H1 (cell line): ENCODE results near the gene ABCA13. TPM values are rescaled to one million over a fixed set of nuclear protein-coding genes. Genes with fewer than 3 reads are reported as not detected.
A peak's percentile ranks its signal among the peaks of the same experiment; 100 is the strongest.

Experiments
- CTCF ChIA-PET: fragments of 300-600 bp; sonication (Branson Sonifier 250); formaldehyde crosslinking; loops from one replicate; lab custom pipeline; 2021; ENCODE audit not compliant: partially characterized antibody; lab: Charles Lee
- POLR2A ChIA-PET: fragments of 300-600 bp; sonication (Branson Sonifier 250); formaldehyde crosslinking; loops from one replicate; lab custom pipeline; 2021; ENCODE audit warnings: inconsistent platforms; ENCODE audit not compliant: partially characterized antibody; lab: Charles Lee
- DNase-seq, 2 experiments: peaks; one replicate each; pipeline versions ENCODE4 v3.0.0 to v3.0.0-alpha.2; 2010 to 2022; ENCODE audit warnings: low spot score in 2 of 2, low read depth in 1 of 2, mixed read lengths in 1 of 2
- FAIRE-seq: peaks from 2 replicates; lab custom pipeline; 2011; peaks lifted over from hg19 to GRCh38; lab: Jason Lieb, UNC
- H2AFZ ChIP-seq: 2 replicates; pipeline ENCODE4 v1.8.1; 2012; ENCODE audit warnings: low read length, inconsistent platforms
- H2AK5ac ChIP-seq: 2 replicates; pipeline ENCODE4 v1.6.1; 2013; ENCODE audit warnings: low read depth, low read length
- H2BK120ac ChIP-seq: replicated peaks from 2 replicates; pipeline ENCODE3; 2013; ENCODE audit warnings: low read depth, low read length, inconsistent platforms
- H2BK12ac ChIP-seq: 2 replicates; pipeline ENCODE4 v1.6.1; 2013; ENCODE audit warnings: low read depth, low read length
- H2BK15ac ChIP-seq: 2 replicates; pipeline ENCODE4 v1.6.1; 2013; ENCODE audit warnings: low read length
- H2BK20ac ChIP-seq: 2 replicates; pipeline ENCODE4 v1.6.1; 2013; ENCODE audit warnings: low read length
- H2BK5ac ChIP-seq: 2 replicates; pipeline ENCODE4 v1.6.1; 2013; ENCODE audit warnings: low read depth, low read length
- H3K14ac ChIP-seq: 2 replicates; pipeline ENCODE4 v1.6.1; 2013; ENCODE audit warnings: inconsistent platforms; ENCODE audit not compliant: insufficient read length
- H3K18ac ChIP-seq: 2 replicates; pipeline ENCODE4 v1.6.1; 2013; ENCODE audit warnings: low read length; ENCODE audit errors: extremely low read depth
- H3K23ac ChIP-seq: 2 replicates; pipeline ENCODE4 v1.6.1; 2013; ENCODE audit warnings: inconsistent platforms; ENCODE audit not compliant: insufficient read length
- H3K23me2 ChIP-seq: 2 replicates; pipeline ENCODE4 v1.6.1; 2013; ENCODE audit warnings: low read depth, low read length
- H3K27ac ChIP-seq: 2 replicates; pipeline ENCODE4 v1.6.1; 2011; ENCODE audit warnings: low read depth, low read length, inconsistent platforms
- H3K27me3 ChIP-seq, 4 experiments: replicated peaks in 1 of 4; 1 replicate in 1 of 4; 2 replicates in 3 of 4; pipeline versions ENCODE4 v1.6.1 to v1.8.1; 2011 to 2013; ENCODE audit warnings: low read length in 3 of 4, mild to moderate bottlenecking in 3 of 4, inconsistent platforms in 2 of 4, mixed read lengths in 2 of 4, moderate library complexity in 1 of 4; ENCODE audit not compliant: control insufficient read depth in 3 of 4, insufficient read depth in 3 of 4; ENCODE audit errors: extremely low read depth in 1 of 4
- H3K36me3 ChIP-seq, 4 experiments: 2 replicates each; pipeline versions ENCODE4 v1.6.1 to v1.8.1; 2011 to 2013; ENCODE audit warnings: mild to moderate bottlenecking in 4 of 4, low read length in 3 of 4, moderate library complexity in 2 of 4, control low read depth in 1 of 4, inconsistent platforms in 1 of 4; ENCODE audit not compliant: insufficient read depth in 4 of 4, control insufficient read depth in 2 of 4
- H3K4ac ChIP-seq: replicated peaks from 2 replicates; pipeline ENCODE3; 2013; ENCODE audit warnings: low read length, low read depth, mixed read lengths, inconsistent platforms; ENCODE audit not compliant: insufficient read length
- H3K4me1 ChIP-seq, 4 experiments: replicated peaks in 1 of 4; 1 replicate in 1 of 4; 2 replicates in 3 of 4; pipeline versions ENCODE4 v1.6.1 to v1.8.1; 2011 to 2013; ENCODE audit warnings: low read length in 3 of 4, inconsistent platforms in 2 of 4, mixed read lengths in 1 of 4; ENCODE audit not compliant: insufficient read depth in 4 of 4, control insufficient read depth in 3 of 4
- H3K4me2 ChIP-seq, 2 experiments: 2 replicates each; pipeline versions ENCODE4 v1.6.1 to v1.8.1; 2011 to 2013; ENCODE audit warnings: low read depth in 2 of 2, low read length in 2 of 2, control low read depth in 1 of 2, inconsistent platforms in 1 of 2, mild to moderate bottlenecking in 1 of 2; ENCODE audit not compliant: insufficient read depth in 1 of 2
- H3K4me3 ChIP-seq, 4 experiments: fragments of 200-600, 300-600 bp in 1 of 4; sonication (generic), shearing (Covaris generic), sonication (Bioruptor Twin) in 1 of 4; 2 replicates each; pipeline versions ENCODE4 v1.5.1 to v1.8.1; 2011 to 2016; ENCODE audit warnings: low read length in 4 of 4, low read depth in 3 of 4, control low read depth in 2 of 4, inconsistent platforms in 2 of 4, mild to moderate bottlenecking in 2 of 4, mixed read lengths in 1 of 4, moderate library complexity in 1 of 4; ENCODE audit not compliant: insufficient read depth in 2 of 4; ENCODE audit errors: extremely low read depth in 1 of 4
- H3K56ac ChIP-seq: replicated peaks from 2 replicates; pipeline ENCODE3; 2013; ENCODE audit warnings: low read depth, mild to moderate bottlenecking, mixed read lengths, low read length, inconsistent platforms; ENCODE audit not compliant: insufficient read length
- H3K79me1 ChIP-seq: 2 replicates; pipeline ENCODE4 v1.6.1; 2013; ENCODE audit warnings: low read depth, low read length, control low read depth
- H3K79me2 ChIP-seq, 2 experiments: 2 replicates each; pipeline versions ENCODE4 v1.6.1 to v1.8.1; 2012 to 2013; ENCODE audit warnings: low read length in 2 of 2, mild to moderate bottlenecking in 2 of 2, inconsistent platforms in 1 of 2; ENCODE audit not compliant: insufficient read depth in 2 of 2, control insufficient read depth in 1 of 2
- H3K9ac ChIP-seq, 4 experiments: replicated peaks in 1 of 4; 1 replicate in 1 of 4; 2 replicates in 3 of 4; pipeline versions ENCODE4 v1.6.1 to v1.8.1; 2011 to 2013; ENCODE audit warnings: low read depth in 3 of 4, low read length in 3 of 4, control low read depth in 2 of 4, mild to moderate bottlenecking in 2 of 4, moderate library complexity in 2 of 4, inconsistent platforms in 1 of 4; ENCODE audit errors: extremely low read depth in 1 of 4
- H3K9me3 ChIP-seq, 2 experiments: 2 replicates each; pipeline versions ENCODE4 v1.6.1 to v1.8.1; 2012 to 2013; ENCODE audit warnings: mild to moderate bottlenecking in 2 of 2, moderate library complexity in 2 of 2, control low read depth in 1 of 2, inconsistent platforms in 1 of 2, low read depth in 1 of 2, low read length in 1 of 2, mixed read lengths in 1 of 2; ENCODE audit not compliant: insufficient read depth in 2 of 2
- H4K20me1 ChIP-seq, 2 experiments: replicated peaks in 1 of 2; 2 replicates each; pipeline versions ENCODE3 to v1.8.1; 2011 to 2013; ENCODE audit warnings: inconsistent platforms in 2 of 2, low read length in 2 of 2, mild to moderate bottlenecking in 1 of 2; ENCODE audit not compliant: insufficient read depth in 2 of 2, control insufficient read depth in 1 of 2
- H4K5ac ChIP-seq: 2 replicates; pipeline ENCODE4 v1.6.1; 2013; ENCODE audit warnings: low read length, low read depth, mixed read lengths, inconsistent platforms; ENCODE audit not compliant: insufficient read length
- H4K8ac ChIP-seq: 2 replicates; pipeline ENCODE4 v1.8.0; 2013; ENCODE audit warnings: mild to moderate bottlenecking, moderate library complexity, low read length, inconsistent platforms; ENCODE audit not compliant: insufficient read depth; ENCODE audit errors: extremely low read depth
- H4K91ac ChIP-seq: replicated peaks from 2 replicates; pipeline ENCODE3; 2013; ENCODE audit warnings: low read length, mixed read lengths, inconsistent platforms; ENCODE audit not compliant: insufficient read length
- CTBP2 ChIP-seq: IDR thresholded peaks from 2 replicates; pipeline ENCODE4 v1.7.0; 2011; ENCODE audit warnings: borderline replicate concordance, mild to moderate bottlenecking, moderate library complexity, mixed read lengths, low read length; ENCODE audit not compliant: insufficient read depth, insufficient read length
- GABPA ChIP-seq: IDR thresholded peaks from 2 replicates; pipeline ENCODE4 v1.6.1; 2011; ENCODE audit warnings: mild to moderate bottlenecking, low read length, moderate library complexity, borderline replicate concordance; ENCODE audit not compliant: insufficient read depth
- HDAC2 ChIP-seq, 2 experiments: fragments of 300-600 bp in 1 of 2; sonication (generic) in 1 of 2; IDR thresholded peaks; 2 replicates each; pipeline ENCODE4 v1.6.1; 2011 to 2012; ENCODE audit warnings: low read depth in 2 of 2, low read length in 2 of 2, mild to moderate bottlenecking in 2 of 2, moderate library complexity in 2 of 2, borderline replicate concordance in 1 of 2, inconsistent platforms in 1 of 2
- HDAC6 ChIP-seq: IDR thresholded peaks from one replicate; pipeline ENCODE4 v1.7.1; 2012; ENCODE audit warnings: low read depth, mild to moderate bottlenecking, inconsistent platforms, low read length, moderate library complexity
- NANOG ChIP-seq: IDR thresholded peaks from 2 replicates; pipeline ENCODE4 v1.6.1; 2011; ENCODE audit warnings: low read length, low read depth, mild to moderate bottlenecking, inconsistent platforms; ENCODE audit not compliant: insufficient read depth, poor library complexity, severe bottlenecking
- RFX5 ChIP-seq: IDR thresholded peaks from 2 replicates; pipeline ENCODE4 v1.6.1; 2011; ENCODE audit warnings: low read depth, low read length, improper control_type of control experiment, borderline replicate concordance
- RXRA ChIP-seq: IDR thresholded peaks from 2 replicates; pipeline ENCODE4 v1.6.1; 2011; ENCODE audit warnings: low read depth, mild to moderate bottlenecking, low read length, moderate library complexity; ENCODE audit not compliant: insufficient read depth
- SIN3A ChIP-seq, 2 experiments: IDR thresholded peaks in 1 of 2; conservative IDR thresholded peaks in 1 of 2; 2 replicates each; pipeline ENCODE4 v1.6.1; 2011 to 2012; ENCODE audit warnings: low read length in 2 of 2, improper control_type of control experiment in 1 of 2, low read depth in 1 of 2, mild to moderate bottlenecking in 1 of 2
- SP1 ChIP-seq: IDR thresholded peaks from 2 replicates; pipeline ENCODE4 v1.6.1; 2011; ENCODE audit warnings: low read depth, low read length
- SP2 ChIP-seq: IDR thresholded peaks from 2 replicates; pipeline ENCODE4 v1.6.1; 2012; ENCODE audit warnings: mild to moderate bottlenecking, low read length, inconsistent platforms
- SP4 ChIP-seq: IDR thresholded peaks from 2 replicates; pipeline ENCODE4 v1.6.1; 2012; ENCODE audit warnings: low read length, inconsistent platforms
- TAF1 ChIP-seq: IDR thresholded peaks from 2 replicates; pipeline ENCODE4 v1.6.1; 2011; ENCODE audit warnings: mild to moderate bottlenecking, low read depth, low read length
- WGBS, 2 experiments: shearing (Covaris generic) in 1 of 2; methylation state at CpG; one replicate each; pipeline versions ENCODE4 v1.1.6 to v1.1.7; 2013 to 2015; ENCODE audit warnings: low lambda C conversion rate in 2 of 2, mixed read lengths in 2 of 2, inconsistent platforms in 1 of 2, low coverage in 1 of 2, missing lambda C conversion rate in 1 of 2; ENCODE audit not compliant: insufficient replicate concordance in 2 of 2, insufficient coverage in 1 of 2, insufficient read length in 1 of 2; ENCODE audit errors: extremely low coverage in 1 of 2, missing lambda C conversion rate in 1 of 2; 5-methylcytosine and 5-hydroxymethylcytosine counted together
- polyA plus RNA-seq, 7 experiments: library from polyadenylated mRNA; depleted of rRNA in 3 of 7; stranded (reverse) in 5 of 7; unstranded in 2 of 7; fragments of >200 nt in 5 of 7; fragments of 200-250 nt in 2 of 7; gene quantifications; 1 replicate in 5 of 7; 2 replicates in 1 of 7; 4 replicates in 1 of 7; pipeline versions ENCODE4 v1.2.1 to v1.2.3, GENCODE V29; 2011 to 2013; ENCODE audit warnings: missing spikeins in 2 of 7, mixed read lengths in 2 of 7
- total RNA-seq: library from RNA; stranded (reverse); fragmentation: NEBNext Ultra II Directional; extraction: Animal tissue kit (Norgen Biotek cat#: 25700); gene quantifications from 2 replicates; pipeline ENCODE4 v1.2.1, GENCODE V29; 2021
- TF ChIP-seq, protein P1 (sequence below): IDR thresholded peaks from 2 replicates; pipeline ENCODE4 v1.6.1; 2012; ENCODE audit warnings: inconsistent platforms

ABCA13 gene
- total and polyA plus RNA-seq, 2 of the 8 experiments (the other 6 are each of a cell fraction or from before 2014, with no cell fraction given): 0.07 to 0.09 TPM

- POLR2A ChIA-PET: no interaction called here
- no peaks in the 10 kb centered on the region; a peak in 1 of 4 replicates for H3K9me3 ChIP-seq
- no peaks in the 10 kb centered on the region for H3K27me3 ChIP-seq
- H2BK120ac ChIP-seq: no peak overlapping the region
- H2BK20ac ChIP-seq: peak overlapping the region; percentile 74; the same call in 1 of the 2 replicates
- H3K18ac ChIP-seq: no peak overlapping the region
- H3K4me1 ChIP-seq: peaks cover 0 to 8% (median 5%) of the 10 kb centered on the region in 4 experiments; a peak in 4 of 7 replicates
- H3K4ac ChIP-seq: no peak overlapping the region
- H3K79me1 ChIP-seq: no peaks in the 10 kb centered on the region
- H3K14ac ChIP-seq: no peak overlapping the region
- no peak overlapping the region for H2AK5ac ChIP-seq
- CTCF ChIA-PET: interaction anchor here (0.8 to 4.1 kb wide), 4 partner anchors 10 to 798 kb away, joined by 3 to 22 read pairs (median 4); no protein-coding TSS in a partner anchor
- DNase-seq: no peak
- no peak overlapping the region for H3K23ac ChIP-seq
- no peak overlapping the region for H3K9ac ChIP-seq
- no peak overlapping the region for H4K5ac ChIP-seq
- H4K8ac ChIP-seq: no peak overlapping the region
- no peaks in the 10 kb centered on the region for H3K23me2 ChIP-seq
- no peak overlapping the region for H3K56ac ChIP-seq
- H4K20me1 ChIP-seq: no peaks in the 10 kb centered on the region
- H3K4me3 ChIP-seq: no peak overlapping the region
- no peak overlapping the region for H4K91ac ChIP-seq
- no peak overlapping the region for H2BK5ac ChIP-seq
- no peaks in the 10 kb centered on the region for H3K36me3 ChIP-seq
- peak overlapping the region; percentile 40; the same call in 1 of the 2 replicates for H2BK12ac ChIP-seq
- no peak overlapping the region for H3K27ac ChIP-seq
- FAIRE-seq: no peak
- no peak overlapping the region for H3K4me2 ChIP-seq
- no peak overlapping the region for H2AFZ ChIP-seq
- H2BK15ac ChIP-seq: no peak overlapping the region
- WGBS, 2 experiments: 84% methylated on average over 3 of the region's 3 CpGs; no CpG with 5 or more reads in 1 of the 2 experiments
- no peaks in the 10 kb centered on the region for H3K79me2 ChIP-seq
- TF ChIP-seq SP2: no peak
- TF ChIP-seq RFX5: no peak
- TF ChIP-seq NANOG: no peak
- no peak for TF ChIP-seq HDAC6
- TF ChIP-seq HDAC2 (IDR thresholded peaks at IDR 0.05; ENCODE audit: borderline replicate concordance in 1 of 2, low read depth in 2 of 2, low read length in 2 of 2): no peak
- TF ChIP-seq, protein P1, sequence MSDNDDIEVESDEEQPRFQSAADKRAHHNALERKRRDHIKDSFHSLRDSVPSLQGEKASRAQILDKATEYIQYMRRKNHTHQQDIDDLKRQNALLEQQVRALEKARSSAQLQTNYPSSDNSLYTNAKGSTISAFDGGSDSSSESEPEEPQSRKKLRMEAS: no peak
- TF ChIP-seq CTBP2: no peak
- no peak for TF ChIP-seq SP1
- no peak for TF ChIP-seq GABPA
- no peak for TF ChIP-seq SIN3A (conservative IDR thresholded peaks at IDR 0.05 in 1 of 2, IDR thresholded peaks at IDR 0.05 in 1 of 2; ENCODE audit: low read depth in 1 of 2, low read length in 2 of 2)
- TF ChIP-seq TAF1: no peak
- no peak for TF ChIP-seq RXRA
- no peak for TF ChIP-seq SP4
Observed at GRCh38 chr7:48301201-48301600, 129.9 kb downstream of the ABCA13 start.
